ENCODE data around the gene SULT1A1.
"Not testable (repeated sequence)": the region's sequence is repeated elsewhere in the genome, so short reads cannot be mapped to it uniquely, and the experiment has no call there.

DNA sequence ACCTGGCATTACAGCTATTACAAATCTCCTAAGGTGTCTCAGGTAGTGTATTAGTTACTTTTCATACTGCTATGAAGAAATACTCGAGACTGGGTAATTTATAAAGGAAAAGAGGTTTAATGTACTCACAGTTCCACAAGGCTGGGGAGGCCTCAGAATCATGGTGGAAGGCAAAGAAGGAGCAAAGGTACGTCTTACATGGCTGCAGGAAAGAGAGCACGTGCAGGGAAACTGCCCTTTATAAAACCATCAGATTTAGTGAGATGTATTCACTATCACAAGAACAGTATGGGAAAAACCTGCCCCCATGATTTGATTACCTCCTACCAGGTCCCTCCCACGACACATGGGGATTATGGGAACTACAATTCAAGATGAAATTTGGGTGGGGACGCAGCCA lies 21.1 kb upstream of the SULT1A1 start:
- TF ChIP-seq, protein P1, sequence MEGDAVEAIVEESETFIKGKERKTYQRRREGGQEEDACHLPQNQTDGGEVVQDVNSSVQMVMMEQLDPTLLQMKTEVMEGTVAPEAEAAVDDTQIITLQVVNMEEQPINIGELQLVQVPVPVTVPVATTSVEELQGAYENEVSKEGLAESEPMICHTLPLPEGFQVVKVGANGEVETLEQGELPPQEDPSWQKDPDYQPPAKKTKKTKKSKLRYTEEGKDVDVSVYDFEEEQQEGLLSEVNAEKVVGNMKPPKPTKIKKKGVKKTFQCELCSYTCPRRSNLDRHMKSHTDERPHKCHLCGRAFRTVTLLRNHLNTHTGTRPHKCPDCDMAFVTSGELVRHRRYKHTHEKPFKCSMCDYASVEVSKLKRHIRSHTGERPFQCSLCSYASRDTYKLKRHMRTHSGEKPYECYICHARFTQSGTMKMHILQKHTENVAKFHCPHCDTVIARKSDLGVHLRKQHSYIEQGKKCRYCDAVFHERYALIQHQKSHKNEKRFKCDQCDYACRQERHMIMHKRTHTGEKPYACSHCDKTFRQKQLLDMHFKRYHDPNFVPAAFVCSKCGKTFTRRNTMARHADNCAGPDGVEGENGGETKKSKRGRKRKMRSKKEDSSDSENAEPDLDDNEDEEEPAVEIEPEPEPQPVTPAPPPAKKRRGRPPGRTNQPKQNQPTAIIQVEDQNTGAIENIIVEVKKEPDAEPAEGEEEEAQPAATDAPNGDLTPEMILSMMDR (conservative IDR thresholded peaks at IDR 0.05; ENCODE audit: low read length): not testable (repeated sequence)
- TF ChIP-seq EZH2phosphoT487 (IDR thresholded peaks at IDR 0.05; ENCODE audit: borderline replicate concordance, low read depth, low read length): not testable (repeated sequence)
